RWPE1 (cell line): ENCODE results near the gene PAIP2.
"Not testable (repeated sequence)": the region's sequence is repeated elsewhere in the genome, so short reads cannot be mapped to it uniquely, and the experiment has no call there.

ENCODE experiments used
- CTCF ChIA-PET: fragments of 350-600 bp; sonication (Branson Sonifier 250); formaldehyde crosslinking; extraction: SDS; loops from one replicate; lab custom pipeline; 2021; lab: Yijun Ruan, JAX
- POLR2A ChIA-PET: fragments of 400-600 bp; formaldehyde crosslinking; extraction: SDS; loops from one replicate; lab custom pipeline; 2020; ENCODE audit warnings: antibody characterized with exemption; ENCODE audit not compliant: low non-redundant PET; lab: Yijun Ruan, JAX
- DNase-seq: peaks from one replicate; pipeline ENCODE4 v3.0.0; 2012; ENCODE audit warnings: low spot score
- H3K27ac ChIP-seq: fragments of 450-650 bp; 2 replicates; pipeline ENCODE4 v1.5.1; 2017
- CTCF ChIP-seq: fragments of 450-650 bp; conservative IDR thresholded peaks from 2 replicates; pipeline ENCODE4 v1.5.1; 2017; ENCODE audit warnings: low read depth, mild to moderate bottlenecking

PAIP2 gene

GRCh38 chr5:139343476-139343875 lies 1.8 kb downstream of the PAIP2 start:
- ChIA-PET CTCF (no interaction called here), POLR2A (no interaction called here)
- no peak for TF ChIP-seq CTCF
- H3K27ac ChIP-seq, result no peak overlapping the region
- DNase-seq, result no peak

- CTCF ChIA-PET, result no interaction called here
- DNase-seq, result no peak
- no peak for TF ChIP-seq CTCF
- no peak overlapping the region for H3K27ac ChIP-seq
- POLR2A ChIA-PET, result no interaction called here
Observed at GRCh38 chr5:139344177-139344576, 2.5 kb downstream of the PAIP2 start.

GRCh38 chr5:139345442-139345841 lies 3.8 kb downstream of the PAIP2 start:
- DNase-seq, CTCF ChIA-PET, POLR2A ChIA-PET, H3K27ac ChIP-seq: not testable (repeated sequence)

- DNase-seq, H3K27ac ChIP-seq, CTCF ChIA-PET: not testable (repeated sequence)
- POLR2A ChIA-PET, result interaction anchor here (0.6 to 0.7 kb wide), 3 partner anchors 15 to 55 kb away, joined by 3 read pairs; no protein-coding TSS in a partner anchor
Observed at GRCh38 chr5:139347863-139348262, 6.2 kb downstream of the PAIP2 start.

GRCh38 chr5:139354186-139354585 lies 12.5 kb downstream of the PAIP2 start:
- H3K27ac ChIP-seq, result no peak overlapping the region
- no peak for TF ChIP-seq CTCF
- ChIA-PET POLR2A (no interaction called here), CTCF (no interaction called here)
- no peak for DNase-seq

GRCh38 chr5:139355900-139356299 lies 14.2 kb downstream of the PAIP2 start:
- 0 out of 2 replicates have a peak overlapping the region, but pooled peaks have one; percentile 4 for H3K27ac ChIP-seq
- POLR2A ChIA-PET, CTCF ChIA-PET, DNase-seq: not testable (repeated sequence)

GRCh38 chr5:139358064-139358463 lies 16.4 kb downstream of the PAIP2 start:
- H3K27ac ChIP-seq, result no peak overlapping the region
- ChIA-PET POLR2A (no interaction called here), CTCF (interaction anchor here (0.6 kb wide), 1 partner anchor 66 kb away, joined by 5 read pairs; no protein-coding TSS in a partner anchor)
- no peak for DNase-seq
- no peak for TF ChIP-seq CTCF

GRCh38 chr5:139360384-139360783 lies 18.7 kb downstream of the PAIP2 start:
- H3K27ac ChIP-seq, result peak overlapping the region; percentile 45
- TF ChIP-seq CTCF, result no peak
- no peak for DNase-seq
- ChIA-PET CTCF (no interaction called here), POLR2A (interaction anchor here (0.7 kb wide), 1 partner anchor 13 kb away, joined by 3 read pairs; no protein-coding TSS in a partner anchor)
